HUES48 (cell line): Measurements from ENCODE around the gene CHST10.

Source experiments
- H3K27ac ChIP-seq: one replicate; pipeline ENCODE4 v1.7.0; 2013; ENCODE audit warnings: low read depth, low read length, inconsistent platforms
- H3K27me3 ChIP-seq: 2 replicates; pipeline ENCODE4 v1.6.1; 2013; ENCODE audit warnings: mild to moderate bottlenecking, low read length; ENCODE audit not compliant: control insufficient read depth, insufficient read depth
- H3K36me3 ChIP-seq: 2 replicates; pipeline ENCODE4 v1.6.1; 2013; ENCODE audit warnings: low read length; ENCODE audit not compliant: control insufficient read depth, insufficient read depth
- H3K4me1 ChIP-seq: 2 replicates; pipeline ENCODE4 v1.6.1; 2013; ENCODE audit warnings: mild to moderate bottlenecking, low read length; ENCODE audit not compliant: control insufficient read depth, insufficient read depth
- H3K4me3 ChIP-seq: 2 replicates; pipeline ENCODE4 v1.5.1; 2013; ENCODE audit warnings: mild to moderate bottlenecking, low read depth, low read length
- H3K9ac ChIP-seq: 2 replicates; pipeline ENCODE4 v1.6.1; 2013; ENCODE audit warnings: mild to moderate bottlenecking, low read depth, low read length, moderate library complexity
- H3K9me3 ChIP-seq: 2 replicates; pipeline ENCODE4 v1.6.1; 2013; ENCODE audit warnings: low read length; ENCODE audit not compliant: control insufficient read depth, insufficient read depth

The CHST10 gene

GRCh38 chr2:100393362-100393761 is 24.1 kb downstream of the CHST10 start:
- H3K27me3 ChIP-seq: no peaks in the 10 kb centered on the region
- no peaks in the 10 kb centered on the region for H3K4me1 ChIP-seq
- no peak overlapping the region for H3K4me3 ChIP-seq
- H3K27ac ChIP-seq: no peak overlapping the region
- no peak overlapping the region for H3K9ac ChIP-seq
- no peaks in the 10 kb centered on the region for H3K9me3 ChIP-seq
- peaks cover 63% of the 10 kb centered on the region for H3K36me3 ChIP-seq

- H3K27me3 ChIP-seq: no peaks in the 10 kb centered on the region
- no peak overlapping the region for H3K9ac ChIP-seq
These were observed 24.8 kb downstream of the CHST10 start for GRCh38 chr2:100392715-100393114.

GRCh38 chr2:100391735-100392515 is 25.5 kb downstream of the CHST10 start:
- Histone ChIP-seq H3K4me3 (no peak overlapping the region), H3K27ac (no peak overlapping the region), H3K9me3 (no peaks in the 10 kb centered on the region), H3K9ac (no peak overlapping the region), H3K27me3 (no peaks in the 10 kb centered on the region), H3K36me3 (peaks cover 54% of the 10 kb centered on the region), H3K4me1 (no peaks in the 10 kb centered on the region)

More at GRCh38 chr2:100392715-100393114, 24.8 kb downstream of the CHST10 start:
- no peak overlapping the region for H3K27ac ChIP-seq
- no peaks in the 10 kb centered on the region for H3K4me1 ChIP-seq
- no peaks in the 10 kb centered on the region for H3K9me3 ChIP-seq
- H3K36me3 ChIP-seq: peaks cover 62% of the 10 kb centered on the region
- no peak overlapping the region for H3K4me3 ChIP-seq

GRCh38 chr2:100390001-100390940 is 27.2 kb downstream of the CHST10 start:
- Histone ChIP-seq H3K27me3 (no peaks in the 10 kb centered on the region), H3K4me1 (no peaks in the 10 kb centered on the region), H3K9ac (no peak overlapping the region), H3K36me3 (peaks cover 37% of the 10 kb centered on the region), H3K9me3 (no peaks in the 10 kb centered on the region), H3K27ac (no peak overlapping the region), H3K4me3 (no peak overlapping the region)

- Histone ChIP-seq H3K27me3 (no peaks in the 10 kb centered on the region), H3K4me3 (no peak overlapping the region), H3K36me3 (peaks cover 24% of the 10 kb centered on the region), H3K9me3 (no peaks in the 10 kb centered on the region), H3K4me1 (no peaks in the 10 kb centered on the region), H3K9ac (no peak overlapping the region), H3K27ac (no peak overlapping the region)
These were observed 28.8 kb downstream of the CHST10 start for GRCh38 chr2:100388703-100389102.

- no peak overlapping the region for H3K27ac ChIP-seq
- no peaks in the 10 kb centered on the region for H3K9me3 ChIP-seq
- no peaks in the 10 kb centered on the region for H3K36me3 ChIP-seq
- H3K4me3 ChIP-seq: no peak overlapping the region
- no peak overlapping the region for H3K9ac ChIP-seq
- H3K4me1 ChIP-seq: no peaks in the 10 kb centered on the region
- no peaks in the 10 kb centered on the region for H3K27me3 ChIP-seq
These were observed 33.5 kb downstream of the CHST10 start for GRCh38 chr2:100383954-100384353.

- Histone ChIP-seq H3K9ac (no peak overlapping the region), H3K36me3 (no peaks in the 10 kb centered on the region), H3K27ac (no peak overlapping the region), H3K9me3 (no peaks in the 10 kb centered on the region), H3K27me3 (no peaks in the 10 kb centered on the region), H3K4me1 (no peaks in the 10 kb centered on the region), H3K4me3 (no peak overlapping the region)
These were observed 34.2 kb downstream of the CHST10 start for GRCh38 chr2:100383306-100383705.

- Histone ChIP-seq H3K4me1 (no peaks in the 10 kb centered on the region), H3K27ac (no peak overlapping the region), H3K4me3 (no peak overlapping the region), H3K9me3 (no peaks in the 10 kb centered on the region), H3K36me3 (no peaks in the 10 kb centered on the region), H3K9ac (no peak overlapping the region), H3K27me3 (no peaks in the 10 kb centered on the region)
These were observed 36.2 kb downstream of the CHST10 start for GRCh38 chr2:100381240-100381639.

GRCh38 chr2:100380681-100381080 is 36.8 kb downstream of the CHST10 start:
- H3K27me3 ChIP-seq: no peaks in the 10 kb centered on the region

GRCh38 chr2:100376836-100377235 is 40.6 kb downstream of the CHST10 start:
- no peaks in the 10 kb centered on the region for H3K4me1 ChIP-seq
- H3K9ac ChIP-seq: no peak overlapping the region
- no peak overlapping the region for H3K4me3 ChIP-seq
- H3K36me3 ChIP-seq: no peaks in the 10 kb centered on the region
- no peaks in the 10 kb centered on the region for H3K9me3 ChIP-seq
- H3K27ac ChIP-seq: no peak overlapping the region
- no peaks in the 10 kb centered on the region for H3K27me3 ChIP-seq

More at GRCh38 chr2:100380681-100381080, 36.8 kb downstream of the CHST10 start:
- Histone ChIP-seq H3K9me3 (no peaks in the 10 kb centered on the region), H3K9ac (no peak overlapping the region), H3K27ac (no peak overlapping the region), H3K4me1 (no peaks in the 10 kb centered on the region), H3K36me3 (no peaks in the 10 kb centered on the region), H3K4me3 (no peak overlapping the region)

GRCh38 chr2:100367163-100367562 is 50.3 kb downstream of the CHST10 start:
- Histone ChIP-seq H3K36me3 (no peaks in the 10 kb centered on the region), H3K4me1 (peaks cover 29% of the 10 kb centered on the region), H3K27me3 (no peaks in the 10 kb centered on the region), H3K27ac (no peak overlapping the region), H3K9ac (no peak overlapping the region; the same call in 1 of the 2 replicates), H3K9me3 (no peaks in the 10 kb centered on the region), H3K4me3 (no peak overlapping the region)
